Brain pericyte (primary cell): Measurements from ENCODE around the gene PABPC1L.

Experiments
- DNase-seq: peaks from one replicate; pipeline ENCODE4 v3.0.0-alpha.2; 2012; ENCODE audit warnings: low read depth, low spot score

Gene PABPC1L

GRCh38 chr20:44900231-44900854 lies 9.5 kb upstream of the PABPC1L start:
- DNase-seq, result no peak

DNA sequence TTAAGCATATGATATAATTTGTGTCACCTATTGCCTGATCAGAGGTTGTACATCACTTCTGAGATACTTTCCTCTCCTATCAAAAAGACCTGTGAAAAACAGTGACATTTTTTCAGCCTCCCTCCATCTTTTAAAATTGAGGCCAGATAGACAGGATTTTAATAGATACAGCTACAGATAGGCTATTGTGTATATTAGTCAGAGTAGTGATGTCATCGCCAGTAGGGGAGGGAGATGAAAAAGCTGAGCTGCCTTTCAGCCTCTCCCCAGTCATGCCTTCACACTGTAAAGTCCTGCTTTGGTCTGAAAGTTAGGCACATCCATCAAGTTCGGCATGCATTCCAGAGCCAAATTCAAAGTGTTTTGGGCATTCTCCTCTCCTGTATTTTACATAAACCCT lies 7.9 kb upstream of the PABPC1L start:
- no peak for DNase-seq

DNA sequence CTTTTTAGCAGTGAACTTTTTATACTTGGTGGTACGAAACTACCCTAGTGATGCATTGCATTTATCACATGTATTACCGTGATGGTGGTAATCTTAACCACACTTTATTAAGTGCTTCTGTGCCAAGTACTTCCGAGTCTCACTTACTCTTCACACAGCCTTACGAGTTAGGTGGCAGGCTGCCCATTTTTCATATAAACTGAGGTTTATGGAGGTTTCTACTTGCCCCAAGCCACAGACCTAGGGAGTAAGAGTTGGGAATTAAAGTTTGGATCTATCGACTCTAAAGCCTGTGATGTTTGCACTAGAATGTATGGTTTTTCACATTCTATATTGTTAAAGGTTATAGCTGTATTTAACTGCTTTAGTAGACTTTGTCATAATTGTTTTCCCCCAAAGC lies 5.5 kb upstream of the PABPC1L start:
- no peak for DNase-seq

- no peak for DNase-seq
Observed at GRCh38 chr20:44908987-44909871, 631 bp upstream of the PABPC1L start.

DNA sequence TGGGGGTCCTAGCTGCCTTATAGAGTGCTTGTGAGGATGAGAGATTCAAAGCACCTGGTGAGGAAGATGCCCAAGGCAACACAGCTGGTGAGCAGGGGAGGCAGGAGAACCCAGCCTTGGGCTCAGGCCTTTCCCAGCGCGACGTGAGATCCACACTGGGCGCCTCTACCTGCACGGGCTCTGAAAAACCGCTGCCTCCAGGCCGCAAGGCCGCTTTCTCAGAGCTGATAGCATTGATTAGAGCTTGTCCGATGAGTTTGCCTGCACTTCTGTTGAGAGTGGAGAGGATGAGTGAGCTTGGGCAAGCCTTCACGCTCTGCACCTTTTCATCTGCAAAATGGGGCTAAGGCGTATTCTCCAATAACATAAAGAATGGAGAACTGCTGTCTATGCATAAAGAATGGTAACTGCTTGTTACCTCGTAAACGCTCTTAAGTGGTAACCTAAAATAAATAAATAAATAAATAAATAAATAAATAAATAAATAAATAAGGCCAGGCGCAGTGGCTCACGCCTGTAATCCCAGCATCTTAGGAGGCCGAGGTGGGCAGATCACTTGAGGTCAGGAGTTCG lies 916 bp downstream of the PABPC1L start:
- DNase-seq, result no peak

DNA sequence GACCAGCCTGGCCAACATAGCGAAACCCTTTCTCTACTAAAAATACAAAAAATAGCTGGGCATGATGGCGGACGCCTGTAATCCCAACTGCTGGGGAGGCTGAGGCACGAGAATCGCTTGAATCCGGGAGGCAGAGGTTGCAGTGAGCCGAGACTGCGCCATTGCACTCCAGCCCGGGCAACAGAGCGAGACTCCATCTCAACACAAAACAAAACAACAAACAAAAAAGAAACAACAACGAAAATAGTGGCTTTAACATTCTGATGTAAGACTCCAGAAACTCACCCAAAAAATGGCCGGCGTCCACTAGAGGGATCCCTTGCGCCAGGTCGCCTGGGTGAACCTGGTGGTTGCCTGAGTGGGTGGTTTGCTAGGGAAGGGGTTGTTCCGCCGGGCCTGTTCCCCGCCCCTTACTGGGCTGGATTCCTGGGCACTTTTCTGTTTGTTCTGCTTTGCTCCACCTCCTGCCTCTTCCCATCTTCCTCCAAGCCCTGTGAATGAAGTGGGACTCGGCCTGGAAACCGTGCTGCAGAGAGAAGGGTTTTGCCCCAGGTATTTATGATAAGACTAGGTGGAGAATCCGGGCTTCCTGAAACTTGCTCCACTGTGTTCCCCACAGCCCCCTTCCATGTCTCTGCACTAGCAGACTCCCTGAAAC lies 1.5 kb downstream of the PABPC1L start:
- no peak for DNase-seq

DNA sequence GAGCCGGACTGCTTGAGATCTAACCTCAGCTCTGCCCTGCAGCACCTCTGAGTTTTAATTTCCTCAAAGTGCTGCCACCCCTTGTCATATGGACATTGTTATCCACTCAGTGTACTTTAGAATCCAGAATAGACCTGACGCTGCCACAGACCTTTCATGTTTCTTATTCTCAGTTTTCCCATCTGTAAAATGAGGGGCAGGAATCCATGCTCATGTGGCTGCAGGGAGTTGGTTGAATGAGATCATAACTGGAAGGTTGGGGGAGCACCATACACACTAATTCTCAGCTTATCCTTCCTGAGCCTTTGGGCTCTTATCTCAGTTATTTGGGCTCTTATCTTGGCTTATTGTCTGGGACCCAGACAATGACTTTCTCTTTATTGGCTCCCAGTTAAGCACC lies 2.3 kb downstream of the PABPC1L start:
- DNase-seq, result no peak

DNA sequence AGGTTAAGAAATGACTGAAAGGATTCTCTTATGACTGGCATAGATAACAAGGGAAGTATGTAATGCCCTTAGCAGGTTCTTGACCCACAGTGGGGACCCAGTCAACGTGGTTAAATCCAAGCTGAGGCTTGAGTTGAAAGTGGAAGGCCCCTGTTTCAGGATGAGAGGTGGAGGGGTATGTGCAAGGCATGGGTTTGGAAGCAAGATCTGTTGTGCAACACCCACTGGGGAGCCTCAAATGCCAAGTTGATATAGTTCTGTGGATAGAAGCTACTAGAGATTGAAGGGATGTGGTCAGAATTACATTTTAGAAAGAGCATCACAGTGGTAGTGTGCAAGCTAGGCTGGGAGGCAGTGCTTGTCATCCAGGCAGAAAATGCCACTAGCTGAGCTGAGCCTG lies 5.1 kb downstream of the PABPC1L start:
- no peak for DNase-seq

GRCh38 chr20:44916586-44916985 lies 6.7 kb downstream of the PABPC1L start:
- DNase-seq, result no peak

DNA sequence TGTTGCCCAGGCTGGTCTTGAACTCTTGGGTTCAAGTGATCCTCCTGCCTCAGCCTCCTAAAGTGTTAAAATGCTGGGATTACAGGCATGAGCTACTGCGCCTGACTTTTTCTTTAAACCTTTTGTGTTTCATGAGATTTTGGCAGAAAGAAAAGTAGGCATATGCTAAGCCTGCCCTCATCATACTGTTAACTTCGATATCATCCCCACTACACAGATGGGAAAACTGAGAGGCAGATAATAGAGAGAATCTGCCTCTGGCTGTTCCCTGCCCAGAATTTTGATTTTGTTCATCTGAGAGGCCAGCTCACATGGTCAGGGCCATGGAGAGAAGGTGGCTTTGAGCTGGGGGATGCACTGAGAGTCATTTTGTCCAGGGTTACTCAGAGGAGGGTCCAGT lies 7.5 kb downstream of the PABPC1L start:
- DNase-seq, result no peak

DNA sequence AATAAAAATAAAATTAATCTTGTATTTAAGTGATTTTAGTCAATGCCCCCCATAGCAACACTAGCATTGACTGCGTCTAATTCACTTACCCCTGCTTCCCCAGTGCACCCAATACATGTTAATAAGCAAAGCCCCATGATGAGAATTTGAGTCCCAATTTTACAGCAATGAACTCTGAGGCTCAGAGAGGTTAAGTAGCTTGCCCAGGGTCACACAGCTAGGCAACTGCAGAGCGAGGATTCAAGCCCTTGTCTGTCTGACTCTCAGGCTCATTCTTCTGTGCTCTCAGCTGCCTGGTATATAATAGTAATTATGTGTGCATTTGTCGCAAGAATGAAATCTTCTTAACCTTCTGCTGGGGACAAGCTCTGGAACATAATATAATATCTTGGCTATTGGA lies 8.5 kb downstream of the PABPC1L start:
- no peak for DNase-seq

GRCh38 chr20:44918761-44919160 lies 8.9 kb downstream of the PABPC1L start:
- DNase-seq, result no peak

GRCh38 chr20:44921447-44921846 lies 11.6 kb downstream of the PABPC1L start:
- no peak for DNase-seq

GRCh38 chr20:44924541-44924940 lies 14.7 kb downstream of the PABPC1L start:
- DNase-seq, result no peak

GRCh38 chr20:44928595-44928994 lies 18.7 kb downstream of the PABPC1L start:
- no peak for DNase-seq

- no peak for DNase-seq
Observed at GRCh38 chr20:44930517-44931168, 20.8 kb downstream of the PABPC1L start.

- DNase-seq, result no peak
Observed at GRCh38 chr20:44931911-44932310, 22.1 kb downstream of the PABPC1L start.

GRCh38 chr20:44932916-44933315 lies 23.1 kb downstream of the PABPC1L start:
- DNase-seq, result no peak

GRCh38 chr20:44936510-44936909 lies 26.6 kb downstream of the PABPC1L start:
- no peak for DNase-seq

- DNase-seq, result no peak
Observed at GRCh38 chr20:44938637-44939036, 28.8 kb downstream of the PABPC1L start.

- no peak for DNase-seq
Observed at GRCh38 chr20:44941120-44941691, 31.3 kb downstream of the PABPC1L start.
